NCI-H2107 treated with DMSO at 0.1 percent for 48 hours (cell line): Measurements from ENCODE around the gene RAB7B.
A peak's percentile ranks its signal among the peaks of the same experiment; 100 is the strongest.

Source experiments
- DNase-seq: peaks from one replicate; lab custom pipeline; 2025; ENCODE audit not compliant: unreplicated experiment; lab: John Stamatoyannopoulos, UW

The RAB7B gene

DNA sequence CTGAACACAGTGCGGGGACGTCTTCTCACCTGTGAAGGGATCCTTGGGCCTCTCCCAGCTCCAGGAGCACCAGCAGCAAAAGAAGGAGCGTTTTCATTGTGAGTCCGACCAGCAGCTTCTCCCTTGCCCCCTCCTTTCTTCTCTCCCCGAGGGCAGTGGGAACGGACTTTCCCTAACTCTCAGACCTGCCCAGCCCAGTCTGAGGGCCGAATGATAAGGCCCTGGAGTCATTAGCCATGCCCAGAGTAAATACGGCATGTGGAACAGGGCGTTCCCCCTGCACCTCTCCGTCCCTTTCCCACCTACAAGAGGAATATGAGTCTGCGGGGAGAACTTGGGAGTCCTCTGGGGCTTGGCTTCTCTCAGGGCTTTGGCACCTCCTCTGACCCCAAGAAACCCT, 20.5 kb upstream of the RAB7B start, which contains the start of gene CTSE:
Gene CTSE, minus strand, starts transcription at position 201 of the 400 bp plus-strand sequence. Its CDS starts 104 bp downstream, at position 97.
- no peak for DNase-seq

DNA sequence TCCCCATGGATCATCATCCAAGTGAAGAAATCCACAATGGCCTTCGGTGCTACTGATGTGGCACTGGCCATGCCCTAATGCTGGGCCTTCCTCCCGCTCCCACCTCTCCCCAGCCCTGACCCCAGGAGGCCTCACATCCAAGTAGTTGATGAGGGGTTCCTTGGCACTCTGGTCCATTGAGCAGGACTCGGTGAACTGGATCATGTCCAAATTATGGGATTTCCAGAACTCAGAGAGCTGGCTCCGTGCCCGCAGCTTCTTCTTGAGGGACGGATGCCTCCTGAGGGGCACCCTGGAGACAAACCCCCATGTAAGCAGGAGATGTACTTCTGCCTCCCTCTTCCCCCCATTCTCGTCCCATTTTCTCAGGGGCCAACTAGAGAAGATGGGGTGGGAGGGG, 19.6 kb upstream of the RAB7B start:
- no peak for DNase-seq

DNA sequence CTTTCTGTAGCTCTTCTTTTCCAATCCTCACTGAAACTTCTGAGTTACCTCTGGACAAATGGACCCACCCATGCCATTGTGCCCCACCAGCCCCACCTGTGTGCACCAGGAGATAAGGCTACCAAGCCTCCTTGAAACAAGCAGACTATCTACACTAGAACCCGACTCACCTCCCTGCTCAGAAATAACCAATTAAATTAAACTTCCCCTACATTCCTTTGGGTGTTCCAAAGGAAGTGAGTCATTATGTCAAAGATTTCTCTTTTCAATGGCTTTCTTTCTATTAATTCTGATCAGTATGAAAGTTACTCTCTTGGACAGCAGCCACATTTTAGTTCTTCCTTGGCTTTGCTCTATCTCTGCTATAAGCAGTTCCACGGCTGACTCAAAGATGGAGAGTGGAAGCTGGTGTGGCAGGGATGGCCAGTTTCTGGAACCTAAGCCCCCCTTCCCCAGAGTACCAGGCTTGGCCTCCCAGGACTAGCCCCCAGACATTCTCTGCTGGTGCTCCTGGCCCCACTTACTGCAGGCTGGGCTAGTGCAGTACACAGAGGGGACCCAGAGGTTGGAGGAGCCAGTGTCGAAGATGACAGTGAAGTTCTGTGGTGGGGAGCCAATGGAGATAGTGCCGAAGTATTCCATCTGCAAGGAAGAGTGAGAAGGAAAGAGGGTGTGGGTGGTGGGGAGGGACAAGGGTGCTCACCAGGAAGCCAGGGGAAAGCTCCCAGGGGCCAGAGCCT, 18.6 kb upstream of the RAB7B start:
- no peak for DNase-seq

DNA sequence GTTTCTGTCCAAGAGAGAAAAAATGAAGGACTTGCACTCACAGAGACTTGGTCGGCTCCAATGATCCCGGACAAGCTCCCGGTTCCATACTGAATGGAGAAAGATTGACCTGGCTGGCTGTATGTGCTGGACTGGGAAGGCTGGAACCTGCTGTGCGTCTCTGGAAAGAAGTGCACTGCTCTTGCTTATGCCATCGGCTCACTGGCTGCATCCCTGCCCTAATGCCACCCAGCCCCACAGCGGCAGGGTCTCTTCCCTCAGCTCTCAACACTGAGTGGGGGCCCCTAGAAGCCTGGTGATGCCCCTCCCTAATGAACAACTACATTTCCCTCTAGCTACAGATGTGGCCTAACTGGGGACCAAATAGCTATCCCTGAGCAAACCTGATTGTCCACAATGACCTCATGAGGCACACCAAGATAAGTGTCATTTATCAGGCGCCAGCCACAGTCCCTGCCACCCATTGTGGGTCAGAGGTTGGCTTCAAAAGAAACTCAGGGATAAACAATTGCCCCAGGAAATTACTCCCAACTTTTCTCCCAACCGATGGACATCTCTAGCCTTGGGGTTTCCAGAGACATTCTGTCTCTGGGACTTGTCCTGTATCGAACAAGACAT, 17.9 kb upstream of the RAB7B start:
- DNase-seq = no peak

DNA sequence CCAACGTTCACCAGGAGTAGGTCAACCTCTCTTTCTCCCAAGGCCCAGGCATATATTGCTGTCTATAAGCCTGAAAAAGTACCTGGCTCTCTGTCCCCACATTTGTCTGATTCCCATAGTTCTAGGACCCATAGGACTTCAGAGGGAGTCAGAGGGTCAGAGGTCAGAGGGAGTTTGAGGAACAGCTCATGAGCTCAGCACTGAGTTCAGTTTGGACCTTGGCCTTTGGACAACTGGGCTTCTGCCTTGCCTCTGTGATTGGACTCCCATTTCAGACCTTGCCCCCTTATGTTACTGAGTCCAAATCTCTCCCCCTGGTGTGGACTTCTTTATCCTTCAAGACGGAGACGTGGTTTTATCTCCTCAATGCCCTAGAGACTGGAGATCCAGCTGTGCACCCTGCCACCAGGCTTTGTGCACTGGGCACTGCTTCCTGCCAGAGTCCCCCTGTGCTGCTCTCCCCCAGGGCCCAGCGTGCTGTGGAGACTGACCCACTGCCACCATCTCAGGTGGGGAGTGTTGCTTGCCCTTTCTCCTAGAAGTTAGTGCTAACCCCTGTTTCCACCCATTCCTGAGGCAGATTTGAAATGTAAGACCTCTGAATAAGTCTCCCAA, 17.3 kb upstream of the RAB7B start:
- DNase-seq = no peak

DNA sequence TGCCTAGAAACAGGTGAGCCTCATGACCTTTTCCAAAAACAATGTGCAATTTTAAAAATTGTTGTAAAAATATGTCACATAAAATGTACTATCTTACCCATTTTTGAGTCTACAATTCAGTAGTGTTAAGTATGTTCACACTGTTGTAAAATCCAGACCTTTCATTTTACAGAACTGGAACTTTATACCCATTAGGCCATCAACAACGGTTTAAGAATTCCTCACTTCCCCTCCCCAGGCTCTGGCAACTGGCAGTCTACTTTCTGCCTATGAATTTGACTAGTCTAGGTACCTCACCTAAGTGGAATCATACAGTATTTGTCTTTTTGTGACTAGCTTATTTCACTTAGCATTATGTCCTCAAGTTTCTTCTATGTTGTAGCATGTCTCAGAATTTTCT, 11.9 kb upstream of the RAB7B start:
- DNase-seq = no peak

DNA sequence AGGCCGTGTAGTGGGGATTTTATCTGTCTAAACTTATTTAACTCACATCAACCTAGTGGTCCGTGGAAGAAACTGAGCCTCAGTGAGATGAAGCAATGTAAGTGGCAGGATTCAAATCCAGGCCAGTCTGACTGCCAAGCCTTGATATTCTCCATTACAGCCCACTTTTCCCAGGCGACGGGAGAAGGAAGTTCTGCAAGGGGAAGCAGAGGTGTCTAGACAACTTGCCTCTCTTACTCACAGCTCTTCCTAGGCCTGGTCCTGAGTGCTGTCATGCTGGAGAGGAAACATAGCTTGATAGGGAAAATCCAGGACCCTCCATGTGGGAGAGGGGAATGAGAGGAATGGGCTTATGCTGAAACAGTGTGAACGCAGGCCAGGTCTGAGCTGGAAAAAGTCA, 11.4 kb upstream of the RAB7B start:
- no peak for DNase-seq

DNA sequence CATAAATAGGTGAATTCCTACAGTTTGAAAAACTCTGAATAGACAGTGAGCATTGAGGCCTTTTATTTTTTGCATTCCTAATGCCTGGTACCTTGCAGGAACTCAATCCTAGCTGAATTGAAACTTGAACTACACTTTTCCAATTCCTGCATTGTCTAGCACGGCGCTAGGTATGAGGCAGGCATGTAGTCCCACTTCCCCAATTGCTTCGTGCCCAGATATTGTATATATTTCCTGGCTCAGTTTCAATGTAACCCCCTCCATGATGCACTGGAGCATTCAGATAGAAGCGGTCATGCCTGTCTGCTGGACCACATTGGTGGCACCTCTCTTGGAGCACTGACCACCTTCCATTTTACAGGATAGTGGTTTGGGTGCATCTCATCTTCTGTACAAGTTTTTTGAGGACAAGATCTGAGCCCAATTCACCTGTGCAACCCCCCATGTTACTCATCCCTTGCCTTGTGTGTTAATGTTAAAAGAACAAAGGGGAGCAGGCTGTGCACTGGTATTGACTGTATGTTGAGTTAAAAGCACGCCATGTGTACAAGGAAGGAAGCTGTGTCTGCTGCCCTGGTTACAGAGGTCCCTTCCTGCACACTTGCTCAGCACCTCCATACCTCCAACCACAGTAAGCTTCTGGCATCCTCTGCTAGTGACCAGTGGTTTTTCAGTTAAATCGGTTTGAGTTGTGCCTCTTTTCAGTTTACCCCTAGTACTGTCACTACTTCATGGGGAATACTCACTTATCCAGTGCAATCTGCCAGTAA, 10.0 kb upstream of the RAB7B start:
- no peak for DNase-seq

DNA sequence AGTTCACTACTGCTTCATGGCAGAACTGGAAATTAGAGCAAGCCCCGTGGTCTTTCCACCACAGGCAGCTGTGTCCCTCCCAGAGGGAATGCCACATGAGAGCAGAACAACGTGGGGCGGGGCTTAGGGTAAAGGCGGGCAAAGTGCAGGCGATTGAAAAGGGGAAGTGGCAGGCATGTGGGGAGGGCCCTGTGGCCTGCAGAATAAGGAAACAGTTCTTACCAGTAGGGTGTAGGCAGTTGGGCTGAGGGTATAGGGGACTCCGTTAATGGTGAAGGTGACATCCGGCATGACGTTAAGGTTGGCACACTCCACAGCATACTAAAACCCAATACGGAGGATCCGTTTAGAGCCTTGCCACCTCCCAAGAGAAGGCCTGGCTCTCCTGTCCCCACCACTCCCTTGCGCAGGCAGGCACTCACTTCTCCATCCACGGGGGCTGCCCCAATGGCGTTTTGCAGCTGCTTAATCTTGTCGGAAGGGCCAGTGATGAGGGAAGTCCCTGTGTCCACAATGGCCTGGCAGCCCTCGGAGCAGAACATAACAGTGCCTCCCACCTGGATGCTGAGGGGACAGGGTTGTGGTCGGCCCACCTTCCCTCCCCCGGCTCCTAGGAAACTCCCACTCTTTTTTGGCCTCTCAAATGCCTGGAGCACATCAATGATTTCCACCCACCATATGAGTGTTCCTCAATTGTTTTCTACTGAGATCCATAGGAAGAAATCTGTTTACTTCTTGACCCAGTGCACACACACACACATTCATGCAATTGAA, 9.1 kb upstream of the RAB7B start:
- DNase-seq = peak; percentile 8

DNA sequence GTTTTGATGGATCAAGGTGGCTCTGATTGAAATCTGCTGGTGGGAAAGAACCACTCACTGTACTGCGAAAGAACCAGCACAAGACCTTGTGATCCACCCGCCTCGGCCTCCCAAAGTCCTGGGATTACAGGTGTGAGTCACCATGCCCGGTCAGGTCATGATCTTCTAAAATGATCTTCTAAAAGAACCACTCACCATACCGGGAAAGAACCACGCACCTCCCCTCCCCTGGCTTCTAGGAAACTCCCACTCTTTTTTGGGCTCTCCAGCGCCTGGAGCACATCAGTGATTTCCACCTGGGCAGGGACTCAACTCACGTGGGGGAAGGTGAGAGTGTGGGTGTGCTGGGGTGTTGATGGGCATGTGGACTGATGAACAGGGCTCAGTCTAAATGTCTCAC, 7.9 kb upstream of the RAB7B start:
- no peak for DNase-seq

DNA sequence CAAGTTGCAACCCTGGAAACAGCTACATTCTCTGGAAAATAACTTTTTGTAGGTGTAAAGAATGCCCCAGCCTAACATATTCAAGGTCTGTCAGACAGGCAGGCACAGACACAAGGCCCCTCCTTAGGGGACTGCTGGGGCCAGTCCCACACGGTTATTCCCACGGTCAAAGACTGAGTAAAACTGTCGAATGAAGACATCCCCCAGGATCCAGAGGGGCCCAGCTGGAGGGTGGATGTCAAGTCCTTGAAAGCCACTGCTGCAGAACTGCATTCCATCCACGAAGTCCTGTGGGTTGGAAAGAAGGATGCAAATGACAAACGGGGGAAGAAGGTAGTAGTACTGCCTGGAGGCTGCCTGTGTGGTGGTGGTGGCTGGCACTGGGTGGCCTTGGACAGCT, 6.9 kb upstream of the RAB7B start:
- DNase-seq = no peak

DNA sequence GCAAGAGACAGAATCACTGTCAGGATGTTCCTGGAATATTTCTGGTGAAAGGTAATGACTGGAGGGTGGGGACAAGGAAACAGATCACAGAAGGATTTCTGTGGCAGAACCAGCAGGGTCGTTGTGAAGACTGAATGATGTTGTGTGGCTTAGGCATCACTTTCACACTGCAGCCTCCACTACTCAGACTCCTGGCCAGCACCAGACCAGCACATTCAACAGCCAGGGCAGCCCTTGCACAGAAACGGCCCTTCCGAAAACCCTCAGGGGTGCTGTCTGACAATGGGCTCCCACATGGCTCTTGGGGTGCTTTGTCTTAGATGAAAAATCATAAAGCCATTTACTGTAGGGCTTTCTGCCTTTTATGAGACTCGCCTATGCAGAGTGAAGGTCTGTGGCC, 3.8 kb upstream of the RAB7B start:
- DNase-seq = no peak

DNA sequence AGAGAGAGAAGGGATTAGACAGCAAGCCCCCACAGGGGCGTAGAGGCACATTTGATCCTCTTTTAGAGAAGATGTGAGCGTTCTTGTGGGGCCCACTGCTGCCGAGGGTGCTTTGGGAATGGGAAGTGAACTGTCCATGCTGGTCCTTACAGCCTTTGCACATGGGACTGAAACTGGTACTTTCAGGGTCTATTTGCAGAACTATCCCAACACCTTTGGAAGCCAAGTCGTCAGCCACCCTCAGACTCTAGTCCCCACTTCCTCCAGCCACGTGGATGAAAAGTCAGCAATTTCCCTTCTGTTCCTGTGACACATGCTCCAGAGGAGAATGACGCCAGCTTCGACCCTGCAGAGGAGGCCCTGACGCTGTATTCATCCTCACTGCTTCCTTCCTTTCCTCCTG, 2.6 kb upstream of the RAB7B start:
- no peak for DNase-seq

DNA sequence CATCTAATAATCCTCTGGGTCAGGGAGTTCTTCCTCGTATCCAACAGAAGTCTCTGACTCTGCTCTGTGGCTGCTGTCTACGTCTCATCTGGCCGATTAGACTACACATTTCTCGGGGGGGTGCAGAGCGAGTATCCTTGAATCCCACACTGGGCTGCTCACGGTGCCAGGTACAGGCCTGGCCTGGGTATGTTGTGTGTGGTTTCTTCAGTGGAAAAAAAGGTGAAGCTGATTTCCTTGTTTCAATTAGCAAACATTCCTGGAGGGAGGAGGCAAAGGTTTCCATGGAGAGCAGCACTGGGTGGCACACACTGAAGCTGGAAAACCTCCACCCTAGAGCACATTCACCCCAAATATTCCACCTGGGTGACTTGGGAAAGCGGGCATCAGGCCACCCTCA, 2.0 kb upstream of the RAB7B start:
- DNase-seq = no peak

DNA sequence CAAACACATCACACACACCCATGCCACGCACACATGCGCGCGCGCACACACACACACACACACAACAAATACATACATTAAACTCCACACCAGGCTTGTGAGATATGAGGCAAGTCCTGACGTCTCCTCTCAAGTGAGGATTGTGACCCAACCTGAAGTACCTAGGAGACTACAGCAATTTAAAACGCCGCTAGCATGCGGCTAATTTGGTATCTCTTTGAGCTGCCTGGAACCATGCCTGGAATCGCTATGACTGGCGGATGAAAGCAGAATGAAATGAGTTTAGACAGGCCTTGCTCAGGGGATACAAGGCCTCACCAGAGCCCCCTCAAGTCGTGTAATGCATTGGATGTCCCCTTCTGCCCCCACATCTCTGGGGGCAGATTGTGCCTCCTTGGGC, 1.6 kb upstream of the RAB7B start:
- no peak for DNase-seq

DNA sequence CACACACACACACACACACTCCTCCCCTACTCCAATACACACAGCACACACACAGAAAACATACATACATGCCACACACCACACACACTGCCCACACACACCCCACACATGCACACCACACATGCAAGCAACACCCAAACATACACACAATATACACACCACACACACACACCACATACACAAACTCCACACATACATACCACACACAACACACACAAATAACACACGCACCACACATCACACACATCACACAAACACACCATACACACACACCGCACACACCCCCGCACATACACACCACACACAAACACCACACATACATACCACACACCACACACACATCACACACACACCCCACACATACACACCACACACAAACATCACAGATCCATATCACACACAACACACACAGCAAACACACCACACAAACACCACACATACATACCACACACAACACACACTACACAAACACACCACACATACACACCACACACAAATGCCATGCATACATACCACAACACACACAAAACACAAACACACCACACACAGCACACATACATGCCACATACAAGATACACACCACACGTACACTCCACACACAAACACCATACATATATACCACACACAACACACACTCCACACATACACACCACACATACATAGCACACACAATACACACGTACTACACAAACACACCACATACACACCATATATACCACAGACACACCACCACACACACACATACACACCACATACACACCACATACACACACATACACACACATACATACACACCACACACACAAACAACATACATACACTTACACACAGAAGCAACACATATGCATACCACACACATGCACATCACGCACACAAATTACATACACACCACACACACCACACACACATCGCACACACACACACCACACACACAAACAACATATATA, 932 bp upstream of the RAB7B start:
- no peak for DNase-seq

DNA sequence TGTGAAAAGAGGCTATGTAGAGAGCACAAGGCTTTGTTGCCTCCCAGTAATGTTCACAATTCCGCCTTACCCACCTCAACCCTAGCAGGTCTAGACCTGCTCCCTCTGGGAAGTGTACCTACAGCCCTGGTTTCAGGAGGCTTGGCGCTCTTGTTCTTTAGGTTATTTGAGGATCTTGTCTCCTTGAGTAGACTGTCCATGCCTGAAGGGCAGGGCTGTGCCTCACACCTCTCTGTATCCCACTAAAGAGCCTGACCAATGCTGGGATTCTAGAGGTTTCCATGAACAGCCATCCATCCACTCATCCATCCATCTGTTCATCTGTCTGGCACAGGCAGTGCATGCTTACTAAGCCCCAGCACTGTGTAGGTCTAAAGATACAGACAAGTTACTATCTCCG, 1.0 kb downstream of the RAB7B start:
- no peak for DNase-seq

DNA sequence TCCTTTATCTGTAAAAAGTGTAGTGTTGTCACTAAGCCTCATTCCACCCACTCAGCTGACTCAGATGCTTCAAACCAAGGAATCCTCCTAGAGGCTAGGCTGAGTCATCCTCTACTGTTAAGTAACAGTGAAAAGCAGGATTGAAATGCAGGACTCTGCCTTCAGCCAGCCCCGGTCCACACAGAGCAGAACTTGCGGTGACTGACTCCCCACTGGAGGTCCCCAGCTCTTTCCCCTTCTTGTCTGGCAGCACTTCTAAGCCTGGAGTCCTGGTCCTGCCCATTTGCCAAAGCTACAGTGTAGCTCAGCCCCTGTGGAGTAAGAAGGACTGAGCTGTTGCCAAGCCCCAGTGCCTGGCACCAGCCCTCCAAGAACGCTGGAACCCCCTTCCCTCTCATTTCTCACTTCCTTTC, 1.7 kb downstream of the RAB7B start:
- no peak for DNase-seq

DNA sequence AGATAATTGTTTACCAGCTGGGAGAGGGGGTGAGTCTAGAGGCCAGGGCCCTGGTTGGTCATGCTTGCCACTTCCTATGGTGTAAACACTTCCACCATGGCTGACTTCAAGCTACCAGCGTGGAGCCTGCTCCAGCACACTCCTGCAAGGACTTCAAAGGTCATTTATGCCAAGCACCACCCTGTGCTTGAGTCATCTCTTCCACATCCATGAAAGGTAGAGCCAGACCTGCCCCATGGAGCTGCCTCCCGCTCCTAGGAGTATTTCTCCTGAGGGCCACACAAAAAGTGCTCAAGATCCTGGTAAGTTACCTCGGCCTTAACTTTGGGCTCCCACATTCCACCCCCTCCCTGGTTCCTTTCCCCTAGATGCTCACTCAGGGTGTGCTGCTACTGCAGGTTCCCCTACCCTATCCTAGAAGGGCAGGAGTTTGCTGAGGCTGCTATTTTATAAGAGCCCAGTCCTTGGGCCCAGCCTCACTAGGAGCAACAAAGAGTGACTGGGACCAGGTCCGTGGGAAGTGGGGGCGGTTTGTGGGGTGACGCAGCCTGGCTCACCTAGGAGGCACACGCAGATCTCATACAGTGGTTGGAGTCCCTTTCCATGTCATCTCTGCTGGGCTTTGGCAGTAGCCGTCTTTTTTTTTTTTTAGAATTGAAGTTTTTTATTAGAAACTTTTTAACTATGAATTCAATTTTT, 2.4 kb downstream of the RAB7B start:
- DNase-seq = no peak
